Measurements from ENCODE around the gene ALX4.

GRCh38 chr11:44217432-44217831 lies 92.5 kb downstream of the ALX4 start:
- no peak for TF ChIP-seq CTCF (IDR thresholded peaks at IDR 0.05)
- TF ChIP-seq EZH2 (IDR thresholded peaks at IDR 0.05; ENCODE audit: borderline replicate concordance, insufficient read depth, low read depth, low read length, poor library complexity, severe bottlenecking) = no peak
